HepG2 (cell line): ENCODE results near the gene CASS4. TPM values are rescaled to one million over a fixed set of nuclear protein-coding genes. Genes with fewer than 3 reads are reported as not detected.

Experiments used
- CBFB ChIP-seq: sonication (generic); formaldehyde crosslinking; IDR thresholded peaks from 2 replicates; pipeline ENCODE4 v1.4.0; 2020; ENCODE audit warnings: missing genetic modification reagents
- CREB1 ChIP-seq, 2 experiments: fragments of 450-650 bp in 1 of 2; IDR thresholded peaks; 2 replicates each; pipeline ENCODE4 v1.6.1; 2016 to 2017; ENCODE audit warnings: control low read depth in 1 of 2, mild to moderate bottlenecking in 1 of 2, missing compliant biosample characterization in 1 of 2, missing genetic modification characterization in 1 of 2
- DMAP1 ChIP-seq: IDR thresholded peaks from 2 replicates; pipeline ENCODE4 v1.6.1; 2016
- EEA1 ChIP-seq: sonication (generic); formaldehyde crosslinking; IDR thresholded peaks from 2 replicates; pipeline ENCODE4 v1.5.1; 2020; ENCODE audit warnings: mild to moderate bottlenecking, missing genetic modification reagents, borderline replicate concordance
- KAT2B ChIP-seq: fragments of 150-350 bp; IDR thresholded peaks from 2 replicates; pipeline ENCODE4 v1.6.1; 2014; ENCODE audit warnings: low read depth, low read length, borderline replicate concordance
- KLF11 ChIP-seq: IDR thresholded peaks from 2 replicates; pipeline ENCODE4 v1.6.1; 2016; ENCODE audit warnings: missing compliant biosample characterization
- KLF6 ChIP-seq: IDR thresholded peaks from 2 replicates; pipeline ENCODE4 v1.8.0; 2016; ENCODE audit warnings: missing biosample characterization, missing genetic modification reagents
- MAFG ChIP-seq: sonication (generic); formaldehyde crosslinking; IDR thresholded peaks from 2 replicates; pipeline ENCODE4 v1.5.1; 2020; ENCODE audit warnings: mild to moderate bottlenecking, missing genetic modification reagents
- PCBP2 ChIP-seq: fragments of 200-400 bp; formaldehyde crosslinking; optimal IDR thresholded peaks from 2 replicates; pipeline ENCODE3; 2018; ENCODE audit warnings: low read length, low read depth; ENCODE audit not compliant: poor library complexity, severe bottlenecking
- PRMT3 ChIP-seq: sonication (generic); formaldehyde crosslinking; IDR thresholded peaks from 2 replicates; pipeline ENCODE4 v1.8.1; 2022; ENCODE audit warnings: low read depth, mild to moderate bottlenecking, moderate library complexity, missing genetic modification reagents, borderline replicate concordance
- RARA ChIP-seq: IDR thresholded peaks from 2 replicates; pipeline ENCODE4 v1.6.1; 2016; ENCODE audit warnings: missing genetic modification reagents, missing compliant biosample characterization
- RBAK ChIP-seq: sonication (generic); formaldehyde crosslinking; IDR thresholded peaks from 2 replicates; pipeline ENCODE4 v1.5.1; 2020; ENCODE audit warnings: mild to moderate bottlenecking, missing genetic modification reagents
- RFXANK ChIP-seq: IDR thresholded peaks from 2 replicates; pipeline ENCODE4 v1.6.1; 2016
- RNF2 ChIP-seq: fragments of 450-650 bp; conservative IDR thresholded peaks from 2 replicates; pipeline ENCODE4 v1.6.1; 2016; ENCODE audit warnings: low read depth
- SALL2 ChIP-seq: sonication (generic); formaldehyde crosslinking; IDR thresholded peaks from 2 replicates; pipeline ENCODE4 v1.8.1; 2023; ENCODE audit warnings: mild to moderate bottlenecking, missing genetic modification reagents, inconsistent platforms
- SNAI1 ChIP-seq: sonication (generic); formaldehyde crosslinking; IDR thresholded peaks from 2 replicates; pipeline ENCODE4 v1.5.0; 2020; ENCODE audit warnings: mild to moderate bottlenecking, missing genetic modification reagents, borderline replicate concordance
- SRSF1 ChIP-seq: fragments of 200-400 bp; formaldehyde crosslinking; optimal IDR thresholded peaks from 2 replicates; pipeline ENCODE3; 2017; ENCODE audit warnings: mild to moderate bottlenecking, low read depth, low read length, moderate library complexity
- SRSF9 ChIP-seq: fragments of 200-400 bp; formaldehyde crosslinking; IDR thresholded peaks from 2 replicates; pipeline ENCODE4 v1.6.1; 2018; ENCODE audit warnings: borderline replicate concordance, mild to moderate bottlenecking, low read depth, low read length; ENCODE audit not compliant: insufficient read depth, poor library complexity, severe bottlenecking
- TBP ChIP-seq: sonication (generic); formaldehyde crosslinking; IDR thresholded peaks from 2 replicates; pipeline ENCODE4 v1.5.0; 2020; ENCODE audit warnings: missing genetic modification reagents
- ZBTB7A ChIP-seq: sonication (generic); formaldehyde crosslinking; IDR thresholded peaks from 2 replicates; pipeline ENCODE4 v1.8.0; 2022; ENCODE audit warnings: mild to moderate bottlenecking, missing genetic modification reagents
- ZBTB7B ChIP-seq: sonication (generic); formaldehyde crosslinking; IDR thresholded peaks from 2 replicates; pipeline ENCODE4 v1.4.0; 2020; ENCODE audit warnings: missing genetic modification reagents
- ZFP41 ChIP-seq: sonication (generic); formaldehyde crosslinking; IDR thresholded peaks from 2 replicates; pipeline ENCODE4 v1.4.0; 2020; ENCODE audit warnings: mild to moderate bottlenecking, missing genetic modification reagents, borderline replicate concordance
- ZNF12 ChIP-seq: sonication (generic); formaldehyde crosslinking; IDR thresholded peaks from 2 replicates; pipeline ENCODE4 v1.5.0; 2020; ENCODE audit warnings: missing genetic modification reagents
- ZNF30 ChIP-seq: sonication (generic); formaldehyde crosslinking; IDR thresholded peaks from 2 replicates; pipeline ENCODE4 v1.5.0; 2020; ENCODE audit warnings: mild to moderate bottlenecking, missing genetic modification reagents
- ZNF33B ChIP-seq: sonication (generic); formaldehyde crosslinking; IDR thresholded peaks from 2 replicates; pipeline ENCODE4 v1.5.1; 2020; ENCODE audit warnings: mild to moderate bottlenecking, missing genetic modification reagents
- ZNF350 ChIP-seq: sonication (generic); formaldehyde crosslinking; IDR thresholded peaks from 2 replicates; pipeline ENCODE4 v1.4.0; 2020; ENCODE audit warnings: mild to moderate bottlenecking, low read depth, missing genetic modification reagents, borderline replicate concordance
- ZNF501 ChIP-seq: sonication (generic); formaldehyde crosslinking; IDR thresholded peaks from 2 replicates; pipeline ENCODE4 v1.5.1; 2020; ENCODE audit warnings: mild to moderate bottlenecking, moderate library complexity, missing genetic modification reagents
- ZNF546 ChIP-seq: sonication (generic); formaldehyde crosslinking; conservative IDR thresholded peaks from 2 replicates; pipeline ENCODE4 v1.8.1; 2023; ENCODE audit warnings: mild to moderate bottlenecking, missing genetic modification reagents
- ZNF577 ChIP-seq: sonication (generic); formaldehyde crosslinking; IDR thresholded peaks from 2 replicates; pipeline ENCODE4 v1.4.0; 2020; ENCODE audit warnings: mild to moderate bottlenecking, low read depth, missing genetic modification reagents, borderline replicate concordance
- ZNF615 ChIP-seq: sonication (generic); formaldehyde crosslinking; IDR thresholded peaks from 2 replicates; pipeline ENCODE4 v1.5.0; 2020; ENCODE audit warnings: mild to moderate bottlenecking, missing genetic modification reagents, borderline replicate concordance
- ZNF749 ChIP-seq: sonication (generic); formaldehyde crosslinking; IDR thresholded peaks from 2 replicates; pipeline ENCODE4 v1.8.0; 2022; ENCODE audit warnings: mild to moderate bottlenecking, missing genetic modification reagents, moderate library complexity, borderline replicate concordance
- ZNF879 ChIP-seq: sonication (generic); formaldehyde crosslinking; IDR thresholded peaks from 2 replicates; pipeline ENCODE4 v1.8.1; 2023; ENCODE audit warnings: missing genetic modification reagents
- polyA plus RNA-seq, 8 experiments: library from polyadenylated mRNA; depleted of rRNA in 3 of 8; stranded (reverse) in 7 of 8; unstranded in 1 of 8; fragments of >200 nt; fragmentation: Illumina TruSeq in 4 of 8; extraction: Trizol in 4 of 8; gene quantifications; 2 replicates each; pipeline versions ENCODE4 v1.2.1 to v1.2.3, GENCODE V29; 2011 to 2016; ENCODE audit warnings: low read depth in 4 of 8, missing spikeins in 1 of 8, mixed read lengths in 1 of 8; ENCODE audit not compliant: insufficient read depth in 1 of 8
- total RNA-seq, 5 experiments: library from RNA; depleted of rRNA; stranded (reverse); fragments of >200 nt; fragmentation: Illumina TruSeq; extraction: Trizol; gene quantifications; 2 replicates each; pipeline ENCODE4 v1.2.3, GENCODE V29; 2016; ENCODE audit warnings: low read depth in 1 of 5
- TF ChIP-seq, protein P1 (sequence below): conservative IDR thresholded peaks from 2 replicates; pipeline ENCODE4 v1.6.1; 2018; ENCODE audit warnings: missing genetic modification reagents

CASS4 gene
- total and polyA plus RNA-seq, 2 of the 13 experiments (the other 11 are each of a cell fraction or from before 2014, with no cell fraction given): 0.17 to 0.49 TPM

DNA sequence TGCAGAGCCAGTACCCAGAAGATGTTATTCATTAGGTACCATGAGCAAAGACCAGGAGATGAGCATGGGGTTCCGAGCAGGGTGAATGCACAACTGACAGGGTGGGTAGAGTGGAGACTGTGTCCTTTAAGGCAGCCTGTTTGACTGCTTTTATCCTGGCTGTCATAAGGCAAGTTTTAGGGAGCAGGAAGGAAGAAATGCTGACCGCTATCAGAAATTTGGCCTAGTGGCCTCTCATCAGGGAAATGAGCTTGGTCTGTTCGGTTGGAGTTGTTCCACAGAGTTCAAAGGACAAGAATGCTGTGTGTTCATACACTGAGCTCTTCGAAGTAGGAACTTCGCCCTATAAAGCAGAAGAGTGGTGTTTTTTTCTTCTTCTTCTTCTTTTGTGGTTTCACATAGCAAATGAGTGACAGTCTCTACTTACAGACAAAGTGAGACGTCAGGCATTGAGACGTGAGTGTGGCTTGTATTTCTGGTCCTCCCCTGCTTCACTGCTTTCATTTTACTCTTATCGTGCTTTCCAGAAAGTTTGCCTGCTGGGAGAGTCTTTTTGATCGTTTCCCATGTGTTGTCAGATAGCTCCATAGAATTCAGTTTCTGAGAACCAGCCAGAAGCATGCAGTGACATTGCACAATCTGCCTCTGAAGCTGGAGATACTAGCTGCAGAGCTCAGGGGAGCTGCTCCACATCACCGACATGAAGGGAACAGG lies at the start of gene CASS4 (continued):
- no peak for TF ChIP-seq EEA1 (CRISPR knock-in tag)
- TF ChIP-seq ZNF12 (CRISPR knock-in tag): peak; percentile 69
- no peak for TF ChIP-seq ZNF33B
- 0 out of 2 replicates have a peak, but pooled peaks have one; percentile 47 for TF ChIP-seq ZBTB7B
- no peak for TF ChIP-seq TBP (CRISPR knock-in tag)
- TF ChIP-seq ZBTB7A: no peak
- peak; percentile 76; the same call in 1 of the 2 replicates for TF ChIP-seq ZNF879
- TF ChIP-seq RFXANK (CRISPR knock-in tag): no peak
- TF ChIP-seq PCBP2: no peak
- TF ChIP-seq ZNF615: no peak
- no peak for TF ChIP-seq RNF2
- TF ChIP-seq DMAP1 (CRISPR knock-in tag): peak; percentile 21
- TF ChIP-seq MAFG (CRISPR knock-in tag): no peak
- no peak for TF ChIP-seq ZFP41 (CRISPR knock-in tag)
- no peak for TF ChIP-seq SRSF1
- TF ChIP-seq ZNF30 (CRISPR knock-in tag): no peak
- TF ChIP-seq, protein P1, sequence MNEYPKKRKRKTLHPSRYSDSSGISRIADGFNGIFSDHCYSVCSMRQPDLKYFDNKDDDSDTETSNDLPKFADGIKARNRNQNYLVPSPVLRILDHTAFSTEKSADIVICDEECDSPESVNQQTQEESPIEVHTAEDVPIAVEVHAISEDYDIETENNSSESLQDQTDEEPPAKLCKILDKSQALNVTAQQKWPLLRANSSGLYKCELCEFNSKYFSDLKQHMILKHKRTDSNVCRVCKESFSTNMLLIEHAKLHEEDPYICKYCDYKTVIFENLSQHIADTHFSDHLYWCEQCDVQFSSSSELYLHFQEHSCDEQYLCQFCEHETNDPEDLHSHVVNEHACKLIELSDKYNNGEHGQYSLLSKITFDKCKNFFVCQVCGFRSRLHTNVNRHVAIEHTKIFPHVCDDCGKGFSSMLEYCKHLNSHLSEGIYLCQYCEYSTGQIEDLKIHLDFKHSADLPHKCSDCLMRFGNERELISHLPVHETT: no peak
- TF ChIP-seq KLF6 (CRISPR knock-in tag): no peak
- no peak for TF ChIP-seq RBAK (CRISPR knock-in tag)
- no peak for TF ChIP-seq ZNF546 (CRISPR knock-in tag)
- TF ChIP-seq PRMT3 (CRISPR knock-in tag): no peak
- no peak for TF ChIP-seq KLF11
- no peak for TF ChIP-seq CREB1 (IDR thresholded peaks at IDR 0.05)
- TF ChIP-seq CREB1 (CRISPR knock-in tag; IDR thresholded peaks at IDR 0.05): no peak
- no peak for TF ChIP-seq SALL2 (CRISPR knock-in tag)
- TF ChIP-seq ZNF501 (CRISPR knock-in tag): 0 out of 2 replicates have a peak, but pooled peaks have one; percentile 45
- TF ChIP-seq SRSF9: no peak
- TF ChIP-seq ZNF577 (CRISPR knock-in tag): no peak
- TF ChIP-seq SNAI1 (CRISPR knock-in tag): no peak
- TF ChIP-seq ZNF749 (CRISPR knock-in tag): no peak
- no peak for TF ChIP-seq KAT2B
- TF ChIP-seq CBFB (CRISPR knock-in tag): no peak
- TF ChIP-seq ZNF350 (CRISPR knock-in tag): no peak
- TF ChIP-seq RARA (CRISPR knock-in tag): no peak
